CD4-positive, alpha-beta T cell (primary cell): Measurements from ENCODE around the gene TCP11L1. TPM values are rescaled to one million over a fixed set of nuclear protein-coding genes. Genes with fewer than 3 reads are reported as not detected.

Source experiments
- ATAC-seq: fragments of 200-7000 bp; cut with Tn5 transposase; one replicate; pipeline ENCODE4 v1.10.0; 2022; ENCODE audit warnings: mild to moderate bottlenecking; ENCODE audit not compliant: poor library complexity
- CTCF ChIA-PET: fragments of 350-600 bp; sonication (Branson Sonifier 250); formaldehyde crosslinking; loops from one replicate; lab custom pipeline; 2021; ENCODE audit warnings: antibody characterized with exemption, inconsistent platforms; lab: Charles Lee
- POLR2A ChIA-PET: fragments of 350-600 bp; sonication (Branson Sonifier 250); formaldehyde crosslinking; loops from one replicate; lab custom pipeline; 2021; ENCODE audit warnings: antibody characterized with exemption, inconsistent platforms; lab: Charles Lee
- DNase-seq, 14 experiments: peaks; one replicate each; pipeline ENCODE4 v3.0.0-alpha.2; 2013 to 2020; ENCODE audit warnings: mixed read lengths in 2 of 14
- H3K27ac ChIP-seq, 2 donors: one replicate each; pipeline versions ENCODE4 v1.5.1 to v1.7.0; 2013; ENCODE audit warnings: low read length in 2 of 2, low read depth in 1 of 2, mild to moderate bottlenecking in 1 of 2
- H3K27me3 ChIP-seq, 2 experiments: 1 replicate in 1 of 2; 2 replicates in 1 of 2; pipeline versions ENCODE4 v1.6.1 to v1.7.0; 2013; ENCODE audit warnings: low read length in 2 of 2, control low read depth in 1 of 2, mild to moderate bottlenecking in 1 of 2, moderate library complexity in 1 of 2; ENCODE audit not compliant: insufficient read depth in 2 of 2, control insufficient read depth in 1 of 2
- H3K36me3 ChIP-seq: one replicate; pipeline ENCODE4 v1.6.1; 2013; ENCODE audit warnings: low read length, control low read depth; ENCODE audit not compliant: insufficient read depth
- H3K4me1 ChIP-seq: one replicate; pipeline ENCODE4 v1.6.1; 2013; ENCODE audit warnings: low read length, control low read depth; ENCODE audit not compliant: insufficient read depth
- H3K4me3 ChIP-seq: one replicate; pipeline ENCODE4 v1.5.1; 2013; ENCODE audit warnings: mild to moderate bottlenecking, low read length, moderate library complexity
- H3K9me3 ChIP-seq, 2 experiments: 1 replicate in 1 of 2; 2 replicates in 1 of 2; pipeline versions ENCODE4 v1.6.1 to v1.7.0; 2013; ENCODE audit warnings: low read length in 2 of 2, mild to moderate bottlenecking in 2 of 2, control low read depth in 1 of 2, moderate library complexity in 1 of 2; ENCODE audit not compliant: control insufficient read depth in 1 of 2, insufficient read depth in 1 of 2
- H3K27ac Mint-ChIP-seq: one replicate; pipeline ENCODE4 v1.8.0; 2020; ENCODE audit warnings: mixed read lengths
- H3K27me3 Mint-ChIP-seq: one replicate; pipeline ENCODE4 v1.8.0; 2021; ENCODE audit warnings: mixed read lengths
- H3K36me3 Mint-ChIP-seq: one replicate; pipeline ENCODE4 v1.8.0; 2021; ENCODE audit warnings: low read depth, mixed read lengths
- H3K4me1 Mint-ChIP-seq: one replicate; pipeline ENCODE4 v1.8.0; 2021; ENCODE audit warnings: low read depth, mixed read lengths
- H3K4me3 Mint-ChIP-seq: one replicate; pipeline ENCODE4 v1.8.0; 2020; ENCODE audit warnings: mild to moderate bottlenecking, mixed read lengths
- H3K9me3 Mint-ChIP-seq: one replicate; pipeline ENCODE4 v1.8.0; 2020; ENCODE audit warnings: mixed read lengths
- intact Hi-C, 2 experiments: fragments of 100-400 bp; cut with DNase I in 1 of 2; cut with micrococcal nuclease in 1 of 2; formaldehyde crosslinking; loops; one replicate each; pipeline versions ENCODE4 v1.15.1 to v1.9.0; 2023 to 2025; cut with DNase I, micrococcal nuclease
- total RNA-seq, 174 experiments: library from RNA in 2 of 174; stranded (reverse) in 2 of 174; gene quantifications; one replicate each; pipeline ENCODE4 v1.2.3 and lab custom pipeline; 2021 to 2026
- TF ChIP-seq, protein P1 (sequence below): fragments of 200-600 bp; IDR thresholded peaks from one replicate; pipeline ENCODE4 v1.8.0; 2022; ENCODE audit warnings: antibody characterized with exemption, mild to moderate bottlenecking

The TCP11L1 gene
- total RNA-seq, 2 experiments from 2014 or later: 9.8 to 11.9 TPM

DNA sequence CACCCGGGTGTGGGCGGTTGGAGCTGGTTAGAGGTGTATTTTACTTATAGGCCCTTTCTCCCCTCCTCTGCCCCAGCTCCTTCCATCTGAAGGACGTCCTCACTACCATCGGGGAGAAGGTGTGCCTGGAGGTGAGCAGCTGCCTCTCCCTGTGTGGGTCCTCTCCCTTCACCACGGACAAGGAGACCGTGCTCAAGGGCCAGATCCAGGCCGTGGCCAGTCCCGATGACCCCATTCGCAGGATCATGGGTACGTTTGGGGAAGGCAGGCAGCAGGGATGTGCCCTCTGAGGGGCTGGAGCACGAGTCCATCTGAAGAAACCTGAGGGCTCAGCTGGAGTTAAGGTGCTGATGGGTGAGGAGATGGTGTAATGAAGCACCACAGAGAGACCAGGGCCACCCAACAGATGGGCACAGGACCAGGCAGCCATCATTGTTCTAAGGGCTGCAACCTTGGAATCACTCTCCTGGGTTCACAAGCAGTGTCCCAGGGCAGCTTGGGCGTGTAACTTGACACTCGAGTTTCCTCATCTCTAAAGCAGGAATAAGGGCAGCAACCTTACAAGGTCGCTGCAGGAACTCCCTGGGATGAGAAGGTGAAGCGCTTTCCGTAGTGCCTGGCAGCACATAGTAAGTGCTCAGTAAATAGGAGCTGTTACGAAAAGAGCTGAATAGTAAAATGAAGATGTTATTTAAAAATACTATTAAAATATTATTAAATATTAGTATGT, 29.4 kb downstream of the TCP11L1 start:
- no peak overlapping the region for H3K27ac ChIP-seq
- ChIA-PET POLR2A (no interaction called here), CTCF (no interaction called here)
- H3K9me3 ChIP-seq: no peaks in the 10 kb centered on the region
- peaks cover 19% of the 10 kb centered on the region for H3K4me1 Mint-ChIP-seq
- intact Hi-C loops: loop anchor here (5.0 to 10.0 kb wide), 3 partner anchors 64 to 184 kb away; no protein-coding TSS in a partner anchor
- no peaks in the 10 kb centered on the region for H3K27me3 Mint-ChIP-seq
- H3K36me3 Mint-ChIP-seq: peaks cover 62% of the 10 kb centered on the region
- no peak for ATAC-seq
- no peak overlapping the region for H3K4me3 ChIP-seq
- no peak overlapping the region for H3K4me3 Mint-ChIP-seq
- no peak for DNase-seq
- H3K4me1 ChIP-seq: peaks cover 17% of the 10 kb centered on the region
- no peaks in the 10 kb centered on the region for H3K27me3 ChIP-seq
- TF ChIP-seq, protein P1, sequence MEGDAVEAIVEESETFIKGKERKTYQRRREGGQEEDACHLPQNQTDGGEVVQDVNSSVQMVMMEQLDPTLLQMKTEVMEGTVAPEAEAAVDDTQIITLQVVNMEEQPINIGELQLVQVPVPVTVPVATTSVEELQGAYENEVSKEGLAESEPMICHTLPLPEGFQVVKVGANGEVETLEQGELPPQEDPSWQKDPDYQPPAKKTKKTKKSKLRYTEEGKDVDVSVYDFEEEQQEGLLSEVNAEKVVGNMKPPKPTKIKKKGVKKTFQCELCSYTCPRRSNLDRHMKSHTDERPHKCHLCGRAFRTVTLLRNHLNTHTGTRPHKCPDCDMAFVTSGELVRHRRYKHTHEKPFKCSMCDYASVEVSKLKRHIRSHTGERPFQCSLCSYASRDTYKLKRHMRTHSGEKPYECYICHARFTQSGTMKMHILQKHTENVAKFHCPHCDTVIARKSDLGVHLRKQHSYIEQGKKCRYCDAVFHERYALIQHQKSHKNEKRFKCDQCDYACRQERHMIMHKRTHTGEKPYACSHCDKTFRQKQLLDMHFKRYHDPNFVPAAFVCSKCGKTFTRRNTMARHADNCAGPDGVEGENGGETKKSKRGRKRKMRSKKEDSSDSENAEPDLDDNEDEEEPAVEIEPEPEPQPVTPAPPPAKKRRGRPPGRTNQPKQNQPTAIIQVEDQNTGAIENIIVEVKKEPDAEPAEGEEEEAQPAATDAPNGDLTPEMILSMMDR: no peak
- H3K27ac Mint-ChIP-seq: no peak overlapping the region
- peaks cover 71% of the 10 kb centered on the region for H3K36me3 ChIP-seq
- H3K9me3 Mint-ChIP-seq: no peaks in the 10 kb centered on the region

- H3K36me3 Mint-ChIP-seq: peaks cover 74% of the 10 kb centered on the region
- no peaks in the 10 kb centered on the region for H3K27me3 ChIP-seq
- no peak overlapping the region for H3K27ac ChIP-seq
- no peaks in the 10 kb centered on the region for H3K4me1 Mint-ChIP-seq
- ATAC-seq (no peak), DNase-seq (no peak)
- ChIA-PET CTCF (no interaction called here), POLR2A (no interaction called here)
- intact Hi-C loops: no loop called here
- no peaks in the 10 kb centered on the region for H3K9me3 ChIP-seq
- no peak overlapping the region for H3K4me3 ChIP-seq
- H3K27me3 Mint-ChIP-seq: no peaks in the 10 kb centered on the region
- H3K9me3 Mint-ChIP-seq: no peaks in the 10 kb centered on the region
- H3K4me3 Mint-ChIP-seq: no peak overlapping the region
- H3K27ac Mint-ChIP-seq: no peak overlapping the region
- peaks cover 79% of the 10 kb centered on the region for H3K36me3 ChIP-seq
- H3K4me1 ChIP-seq: no peaks in the 10 kb centered on the region
- TF ChIP-seq, protein P1: no peak
These were observed 33.1 kb downstream of the TCP11L1 start for GRCh38 chr11:33072465-33072864.

DNA sequence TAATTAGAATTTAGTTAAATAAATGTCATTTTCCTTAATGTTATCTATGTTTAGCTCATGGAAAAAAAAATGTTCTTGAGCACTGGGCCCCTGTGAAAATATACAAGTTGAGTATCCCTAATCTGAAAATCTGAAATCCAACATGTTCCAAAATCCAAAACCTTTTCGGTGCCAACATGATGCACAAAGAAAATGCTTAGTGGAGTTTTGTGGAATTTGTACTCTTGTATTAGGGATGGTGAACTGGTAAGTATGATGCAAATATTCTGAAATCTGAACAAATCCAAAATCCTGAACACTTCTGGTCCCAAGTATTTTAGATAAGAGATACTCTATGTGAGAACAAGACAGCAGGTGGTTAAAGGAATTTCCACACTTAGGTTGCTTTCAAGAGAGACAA, 44.5 kb downstream of the TCP11L1 start:
- POLR2A ChIA-PET: no interaction called here
- Histone ChIP-seq H3K27ac (no peak overlapping the region), H3K36me3 (peaks cover 35% of the 10 kb centered on the region), H3K27me3 (no peaks in the 10 kb centered on the region), H3K9me3 (no peaks in the 10 kb centered on the region), H3K4me3 (no peak overlapping the region), H3K4me1 (no peaks in the 10 kb centered on the region)
- Mint-ChIP-seq H3K4me3 (no peak overlapping the region), H3K27me3 (no peaks in the 10 kb centered on the region), H3K9me3 (no peaks in the 10 kb centered on the region), H3K36me3 (peaks cover 59% of the 10 kb centered on the region), H3K27ac (no peak overlapping the region), H3K4me1 (no peaks in the 10 kb centered on the region)
- CTCF ChIA-PET: no interaction called here
- DNase-seq: no peak
- intact Hi-C loops: no loop called here
- ATAC-seq: no peak
- TF ChIP-seq, protein P1: no peak
